HepG2 (cell line): ENCODE measurements around the gene USP32. TPM values are rescaled to one million over a fixed set of nuclear protein-coding genes. Genes with fewer than 3 reads are reported as not detected.

Source experiments
- ASH2L ChIP-seq: fragments of 300-600, 200-600 bp; sonication (generic); IDR thresholded peaks from 2 replicates; pipeline ENCODE4 v1.7.0; 2017; ENCODE audit warnings: low read depth, mild to moderate bottlenecking, moderate library complexity, mixed read lengths, low read length; ENCODE audit not compliant: insufficient read length
- ELF1 ChIP-seq: sonication (generic); formaldehyde crosslinking; IDR thresholded peaks from 2 replicates; pipeline ENCODE4 v1.4.0; 2020; ENCODE audit warnings: missing genetic modification reagents
- ERF ChIP-seq: IDR thresholded peaks from 2 replicates; pipeline ENCODE4 v1.6.1; 2018; ENCODE audit warnings: missing biosample characterization, missing genetic modification reagents
- JARID2 ChIP-seq: sonication (generic); formaldehyde crosslinking; IDR thresholded peaks from 2 replicates; pipeline ENCODE4 v1.8.1; 2023; ENCODE audit warnings: missing genetic modification reagents, inconsistent platforms; ENCODE audit not compliant: insufficient replicate concordance
- KDM5A ChIP-seq: fragments of 200-600 bp; sonication (generic); IDR thresholded peaks from 2 replicates; pipeline ENCODE4 v1.7.0; 2018; ENCODE audit warnings: antibody characterized with exemption, mild to moderate bottlenecking, low read length, borderline replicate concordance
- NCOA2 ChIP-seq: sonication (generic); formaldehyde crosslinking; IDR thresholded peaks from 2 replicates; pipeline ENCODE4 v1.8.0; 2022; ENCODE audit warnings: inconsistent platforms
- PAWR ChIP-seq: sonication (generic); formaldehyde crosslinking; IDR thresholded peaks from 2 replicates; pipeline ENCODE4 v1.4.0; 2020; ENCODE audit warnings: missing genetic modification reagents, mild to moderate bottlenecking, borderline replicate concordance
- POLR2A ChIP-seq, 2 experiments: IDR thresholded peaks; 2 replicates each; pipeline ENCODE4 v1.6.1; 2011; ENCODE audit warnings: low read depth in 2 of 2, low read length in 2 of 2, mild to moderate bottlenecking in 1 of 2, moderate library complexity in 1 of 2; ENCODE audit not compliant: insufficient read depth in 1 of 2
- PRPF4 ChIP-seq: fragments of 200-400 bp; formaldehyde crosslinking; IDR thresholded peaks from 2 replicates; pipeline ENCODE4 v1.6.1; 2016; ENCODE audit warnings: low read length, low read depth; ENCODE audit not compliant: poor library complexity, severe bottlenecking
- RAD51 ChIP-seq: fragments of 450-650 bp; IDR thresholded peaks from 2 replicates; pipeline ENCODE4 v1.6.1; 2016; ENCODE audit warnings: borderline replicate concordance
- RBAK ChIP-seq: sonication (generic); formaldehyde crosslinking; IDR thresholded peaks from 2 replicates; pipeline ENCODE4 v1.5.1; 2020; ENCODE audit warnings: mild to moderate bottlenecking, missing genetic modification reagents
- SMYD3 ChIP-seq: sonication (generic); formaldehyde crosslinking; IDR thresholded peaks from 2 replicates; pipeline ENCODE4 v1.8.1; 2023; ENCODE audit warnings: mild to moderate bottlenecking, missing genetic modification reagents
- SRSF1 ChIP-seq: fragments of 200-400 bp; formaldehyde crosslinking; optimal IDR thresholded peaks from 2 replicates; pipeline ENCODE3; 2017; ENCODE audit warnings: mild to moderate bottlenecking, low read depth, low read length, moderate library complexity
- ZNF101 ChIP-seq: sonication (generic); formaldehyde crosslinking; IDR thresholded peaks from 2 replicates; pipeline ENCODE4 v1.4.0; 2020; ENCODE audit warnings: mild to moderate bottlenecking, low read depth, missing genetic modification reagents, borderline replicate concordance
- ZNF121 ChIP-seq: sonication (generic); formaldehyde crosslinking; IDR thresholded peaks from 2 replicates; pipeline ENCODE4 v1.5.0; 2020; ENCODE audit warnings: mild to moderate bottlenecking, missing genetic modification reagents
- ZNF17 ChIP-seq: sonication (generic); formaldehyde crosslinking; IDR thresholded peaks from 2 replicates; pipeline ENCODE4 v1.5.0; 2020; ENCODE audit warnings: mild to moderate bottlenecking, missing genetic modification reagents
- ZNF24 ChIP-seq: fragments of 450-650 bp; IDR thresholded peaks from 2 replicates; pipeline ENCODE4 v1.6.1; 2017; ENCODE audit warnings: antibody characterized with exemption, mild to moderate bottlenecking
- ZNF264 ChIP-seq: sonication (generic); formaldehyde crosslinking; IDR thresholded peaks from 2 replicates; pipeline ENCODE4 v1.4.0; 2020; ENCODE audit warnings: missing genetic modification reagents
- ZNF33A ChIP-seq: sonication (generic); formaldehyde crosslinking; IDR thresholded peaks from 2 replicates; pipeline ENCODE4 v1.5.1; 2020; ENCODE audit warnings: missing genetic modification reagents, mild to moderate bottlenecking, moderate library complexity, borderline replicate concordance
- ZNF382 ChIP-seq: sonication (generic); formaldehyde crosslinking; IDR thresholded peaks from 2 replicates; pipeline ENCODE4 v1.5.0; 2020; ENCODE audit warnings: missing genetic modification reagents, mild to moderate bottlenecking, borderline replicate concordance
- ZNF501 ChIP-seq: sonication (generic); formaldehyde crosslinking; IDR thresholded peaks from 2 replicates; pipeline ENCODE4 v1.5.1; 2020; ENCODE audit warnings: mild to moderate bottlenecking, moderate library complexity, missing genetic modification reagents
- ZNF510 ChIP-seq: sonication (generic); formaldehyde crosslinking; IDR thresholded peaks from 2 replicates; pipeline ENCODE4 v1.4.0; 2020; ENCODE audit warnings: low read depth, mild to moderate bottlenecking, missing genetic modification reagents
- ZNF556 ChIP-seq: sonication (generic); formaldehyde crosslinking; IDR thresholded peaks from 2 replicates; pipeline ENCODE4 v1.4.0; 2020; ENCODE audit warnings: mild to moderate bottlenecking, missing genetic modification reagents, borderline replicate concordance
- ZNF569 ChIP-seq: sonication (generic); formaldehyde crosslinking; IDR thresholded peaks from 2 replicates; pipeline ENCODE4 v1.5.0; 2020; ENCODE audit warnings: mild to moderate bottlenecking, missing genetic modification reagents, moderate library complexity, borderline replicate concordance
- ZNF83 ChIP-seq: sonication (generic); formaldehyde crosslinking; IDR thresholded peaks from 2 replicates; pipeline ENCODE4 v1.4.0; 2020; ENCODE audit warnings: missing genetic modification reagents, mild to moderate bottlenecking, borderline replicate concordance
- polyA plus RNA-seq, 8 experiments: library from polyadenylated mRNA; depleted of rRNA in 3 of 8; stranded (reverse) in 7 of 8; unstranded in 1 of 8; fragments of >200 nt; fragmentation: Illumina TruSeq in 4 of 8; extraction: Trizol in 4 of 8; gene quantifications; 2 replicates each; pipeline versions ENCODE4 v1.2.1 to v1.2.3, GENCODE V29; 2011 to 2016; ENCODE audit warnings: low read depth in 4 of 8, missing spikeins in 1 of 8, mixed read lengths in 1 of 8; ENCODE audit not compliant: insufficient read depth in 1 of 8
- total RNA-seq, 5 experiments: library from RNA; depleted of rRNA; stranded (reverse); fragments of >200 nt; fragmentation: Illumina TruSeq; extraction: Trizol; gene quantifications; 2 replicates each; pipeline ENCODE4 v1.2.3, GENCODE V29; 2016; ENCODE audit warnings: low read depth in 1 of 5
- TF ChIP-seq, protein P1 (sequence below): IDR thresholded peaks from 2 replicates; pipeline ENCODE4 v1.6.1; 2016; ENCODE audit warnings: control low read depth
- TF ChIP-seq, protein P2 (sequence below): IDR thresholded peaks from 2 replicates; pipeline ENCODE4 v1.6.1; 2016; ENCODE audit warnings: missing compliant biosample characterization, missing genetic modification reagents, borderline replicate concordance
- TF ChIP-seq, protein P3 (sequence below): sonication (generic); formaldehyde crosslinking; IDR thresholded peaks from 2 replicates; pipeline ENCODE4 v1.9.0; 2021; ENCODE audit warnings: missing genetic modification reagents, borderline replicate concordance

Gene USP32
- total and polyA plus RNA-seq, 2 of the 13 experiments (the other 11 are each of a cell fraction or from before 2014, with no cell fraction given): 24.9 to 39.9 TPM

DNA sequence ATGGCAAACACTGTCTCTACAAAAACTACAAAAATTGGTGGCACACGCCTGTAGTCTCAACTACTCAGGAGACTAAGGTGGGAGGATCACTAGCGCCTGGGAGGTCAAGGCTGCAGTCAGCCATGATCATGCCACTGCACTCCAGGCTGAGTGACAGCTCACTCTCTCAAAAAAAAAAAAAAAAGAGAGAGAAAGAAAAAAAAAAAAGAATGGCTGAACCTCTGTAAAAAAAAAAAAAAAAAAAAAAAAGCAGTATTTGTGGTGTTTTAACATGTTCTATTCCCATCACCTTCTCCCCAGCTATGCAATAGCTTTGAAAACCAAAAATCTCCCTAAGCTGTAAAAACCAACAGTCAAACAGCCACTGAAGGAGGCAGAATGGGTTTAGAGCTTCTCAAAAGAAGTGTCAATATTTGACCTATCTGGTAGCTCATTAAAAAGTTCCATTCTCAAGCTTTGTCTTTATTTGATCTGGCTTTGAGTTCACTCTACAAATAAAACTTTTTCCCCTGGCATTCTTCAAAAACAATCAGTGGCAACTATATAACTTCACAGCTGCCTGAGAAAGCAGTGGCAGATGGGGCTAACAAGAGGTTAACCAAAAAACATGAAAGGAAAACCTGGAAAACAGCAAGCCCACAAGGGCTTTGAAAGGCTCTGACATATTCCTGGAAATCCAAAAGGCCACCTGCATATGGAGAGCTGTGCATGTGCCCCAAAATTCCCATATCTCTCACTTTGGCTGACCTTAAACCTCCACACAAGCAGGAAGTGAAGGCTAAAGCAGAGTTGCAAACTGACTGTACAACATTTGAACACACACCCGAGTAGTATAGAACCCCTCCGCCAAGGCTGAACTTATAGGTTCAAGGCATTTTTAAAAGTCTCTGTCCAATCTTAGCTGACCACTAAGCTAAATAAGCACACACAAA, 36.0 kb downstream of the USP32 start (continued):
- TF ChIP-seq ZNF83: no peak
- peak; percentile 26; the same call in 1 of the 2 replicates for TF ChIP-seq ELF1 (CRISPR knock-in tag)
- TF ChIP-seq ZNF556: peak; percentile 79; the same call in 1 of the 2 replicates
- peak; percentile 76; the same call in 1 of the 2 replicates for TF ChIP-seq SMYD3 (CRISPR knock-in tag)
- no peak for TF ChIP-seq SRSF1
- 0 out of 2 replicates have a peak, but pooled peaks have one; percentile 68 for TF ChIP-seq ZNF510 (CRISPR knock-in tag)
- TF ChIP-seq ZNF501: no peak
- TF ChIP-seq KDM5A: no peak
- TF ChIP-seq RAD51: no peak
- TF ChIP-seq, protein P1, sequence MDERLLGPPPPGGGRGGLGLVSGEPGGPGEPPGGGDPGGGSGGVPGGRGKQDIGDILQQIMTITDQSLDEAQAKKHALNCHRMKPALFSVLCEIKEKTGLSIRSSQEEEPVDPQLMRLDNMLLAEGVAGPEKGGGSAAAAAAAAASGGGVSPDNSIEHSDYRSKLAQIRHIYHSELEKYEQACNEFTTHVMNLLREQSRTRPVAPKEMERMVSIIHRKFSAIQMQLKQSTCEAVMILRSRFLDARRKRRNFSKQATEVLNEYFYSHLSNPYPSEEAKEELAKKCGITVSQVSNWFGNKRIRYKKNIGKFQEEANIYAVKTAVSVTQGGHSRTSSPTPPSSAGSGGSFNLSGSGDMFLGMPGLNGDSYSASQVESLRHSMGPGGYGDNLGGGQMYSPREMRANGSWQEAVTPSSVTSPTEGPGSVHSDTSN (CRISPR knock-in tag): no peak; the same call in none of the 2 replicates
- TF ChIP-seq ZNF121 (CRISPR knock-in tag): peak; percentile 33; the same call in 1 of the 2 replicates
- TF ChIP-seq JARID2 (CRISPR knock-in tag): no peak
- TF ChIP-seq, protein P2, sequence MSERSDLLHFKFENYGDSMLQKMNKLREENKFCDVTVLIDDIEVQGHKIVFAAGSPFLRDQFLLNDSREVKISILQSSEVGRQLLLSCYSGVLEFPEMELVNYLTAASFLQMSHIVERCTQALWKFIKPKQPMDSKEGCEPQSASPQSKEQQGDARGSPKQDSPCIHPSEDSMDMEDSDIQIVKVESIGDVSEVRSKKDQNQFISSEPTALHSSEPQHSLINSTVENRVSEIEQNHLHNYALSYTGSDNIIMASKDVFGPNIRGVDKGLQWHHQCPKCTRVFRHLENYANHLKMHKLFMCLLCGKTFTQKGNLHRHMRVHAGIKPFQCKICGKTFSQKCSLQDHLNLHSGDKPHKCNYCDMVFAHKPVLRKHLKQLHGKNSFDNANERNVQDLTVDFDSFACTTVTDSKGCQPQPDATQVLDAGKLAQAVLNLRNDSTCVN (CRISPR knock-in tag): no peak
- TF ChIP-seq RBAK (CRISPR knock-in tag): no peak
- no peak for TF ChIP-seq ZNF33A (CRISPR knock-in tag)
- no peak for TF ChIP-seq ZNF264 (CRISPR knock-in tag)
- no peak for TF ChIP-seq ASH2L
- no peak for TF ChIP-seq ZNF101
- no peak for TF ChIP-seq ZNF24
- TF ChIP-seq ZNF17: no peak
- TF ChIP-seq, protein P3, sequence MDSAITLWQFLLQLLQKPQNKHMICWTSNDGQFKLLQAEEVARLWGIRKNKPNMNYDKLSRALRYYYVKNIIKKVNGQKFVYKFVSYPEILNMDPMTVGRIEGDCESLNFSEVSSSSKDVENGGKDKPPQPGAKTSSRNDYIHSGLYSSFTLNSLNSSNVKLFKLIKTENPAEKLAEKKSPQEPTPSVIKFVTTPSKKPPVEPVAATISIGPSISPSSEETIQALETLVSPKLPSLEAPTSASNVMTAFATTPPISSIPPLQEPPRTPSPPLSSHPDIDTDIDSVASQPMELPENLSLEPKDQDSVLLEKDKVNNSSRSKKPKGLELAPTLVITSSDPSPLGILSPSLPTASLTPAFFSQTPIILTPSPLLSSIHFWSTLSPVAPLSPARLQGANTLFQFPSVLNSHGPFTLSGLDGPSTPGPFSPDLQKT (CRISPR knock-in tag): no peak
- no peak for TF ChIP-seq PAWR (CRISPR knock-in tag)
- no peak for TF ChIP-seq PRPF4
- TF ChIP-seq NCOA2 (CRISPR knock-in tag): peak; percentile 75; the same call in 1 of the 2 replicates
- peak; percentile 49 for TF ChIP-seq ERF (CRISPR knock-in tag)
- TF ChIP-seq ZNF382 (CRISPR knock-in tag): no peak
- no peak for TF ChIP-seq ZNF569 (CRISPR knock-in tag)
- no peak for TF ChIP-seq POLR2A (IDR thresholded peaks at IDR 0.05; ENCODE audit: insufficient read depth in 1 of 2, low read depth in 2 of 2, low read length in 2 of 2)
